COR-L47 (cell line): ENCODE data around the gene DGCR8.

Experiments used
- DNase-seq: peaks from one replicate; lab custom pipeline; 2025; lab: John Stamatoyannopoulos, UW

Gene DGCR8

DNA sequence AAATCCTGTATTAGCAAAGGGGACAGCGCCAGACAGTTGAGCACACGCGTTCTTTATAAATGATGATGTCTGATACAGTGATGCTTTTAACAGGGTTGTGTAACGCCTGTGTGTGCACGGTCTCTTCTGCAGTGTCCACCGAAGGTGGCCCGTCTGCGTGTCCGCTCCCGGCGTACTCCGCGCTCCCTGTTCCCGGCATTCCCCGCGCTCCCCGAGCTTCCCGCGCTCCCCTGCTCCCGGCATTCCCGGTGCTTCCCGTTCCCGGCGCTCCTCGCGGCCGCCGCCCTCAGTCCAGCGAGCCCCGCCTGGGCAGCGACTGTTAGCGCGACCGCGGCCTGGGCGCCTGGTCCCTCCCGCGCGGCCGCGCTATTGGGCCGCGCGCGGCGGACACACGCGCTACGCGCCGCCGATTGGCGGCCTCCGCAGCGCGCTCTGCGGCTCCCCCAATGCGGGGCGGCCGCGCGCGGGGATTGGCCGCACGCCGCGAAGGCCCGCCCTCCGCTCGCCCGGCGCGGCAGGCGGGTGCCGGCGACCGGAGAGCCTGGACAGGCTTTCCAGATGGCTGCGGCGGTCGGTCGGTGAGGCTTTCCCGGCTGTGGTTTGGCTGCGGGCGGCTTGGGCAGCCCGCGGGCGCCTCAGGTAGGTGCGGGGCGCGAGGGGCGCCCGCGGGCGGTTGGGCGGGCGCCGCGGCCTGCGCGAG, at the start of gene DGCR8:
TSS of gene DGCR8 (plus strand) at position 497 of the 700 bp plus-strand sequence. CDS start 5,723 bp downstream, outside the sequence.
- DNase-seq, result peak; percentile 94

- peak; percentile 57 for DNase-seq
These were observed 48.2 kb upstream of the DGCR8 start for GRCh38 chr22:20031732-20032406.

DNA sequence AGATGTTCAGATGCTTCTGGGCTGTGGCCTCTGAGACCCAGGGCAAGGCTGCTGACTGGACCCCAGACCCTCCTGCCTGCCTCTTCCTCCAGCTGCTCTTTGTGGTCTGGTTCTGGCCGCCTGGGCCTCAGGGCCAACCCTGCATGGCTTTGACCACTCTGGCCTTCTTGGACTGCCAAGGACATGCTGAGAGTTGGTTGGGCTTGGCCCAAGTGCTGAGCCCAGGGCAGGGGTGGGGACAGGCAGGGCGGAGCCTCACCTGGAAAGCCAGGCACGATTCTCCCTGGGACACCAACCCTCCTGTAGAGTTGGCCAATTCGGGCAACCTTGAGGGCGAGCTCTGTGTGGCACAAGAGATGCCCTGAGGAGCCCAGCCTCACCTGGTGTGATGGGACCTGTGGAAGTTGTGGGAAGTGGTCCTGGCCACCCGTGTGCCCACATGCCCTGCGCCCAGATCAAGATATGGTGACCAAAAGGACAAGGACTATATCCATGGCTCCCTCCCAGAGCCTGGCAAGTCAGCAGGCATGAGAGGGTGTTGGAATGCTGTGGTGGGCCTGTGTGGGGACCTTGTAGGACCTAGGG, 47.5 kb upstream of the DGCR8 start:
- DNase-seq, result no peak

DNA sequence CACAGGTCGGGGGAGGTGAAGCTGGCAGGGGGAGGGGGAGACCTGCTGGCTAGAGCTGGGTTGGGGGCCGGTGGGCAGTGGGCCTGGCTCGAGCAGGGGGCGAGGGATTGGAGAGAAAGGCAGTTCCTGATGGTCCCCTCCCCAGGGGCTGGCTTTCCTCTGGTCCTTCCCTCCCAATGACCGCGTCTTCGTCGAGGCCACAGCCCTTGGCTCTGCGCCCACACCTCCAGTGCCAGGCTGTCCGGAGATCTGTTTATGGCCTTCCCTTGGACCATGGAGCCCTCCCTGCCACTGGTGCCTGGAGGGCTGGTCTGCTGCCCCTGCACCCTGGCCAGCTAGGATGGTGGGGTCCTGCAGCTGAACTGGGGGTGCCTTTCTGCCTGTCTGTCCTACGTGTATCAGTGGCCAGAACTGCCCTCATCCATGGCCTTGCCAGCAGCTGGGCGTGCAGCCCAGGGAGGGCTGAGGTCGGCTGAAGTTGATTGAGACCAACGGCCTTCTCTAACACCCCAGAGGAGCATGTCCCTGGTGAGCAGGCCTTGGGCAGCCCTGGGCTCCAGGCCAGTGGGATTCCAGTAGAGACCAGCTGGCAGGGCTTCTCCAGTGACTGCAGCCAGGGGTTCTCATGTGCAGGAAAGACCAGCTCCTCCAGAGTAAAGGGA, 46.9 kb upstream of the DGCR8 start:
- no peak for DNase-seq

- DNase-seq, result no peak
These were observed 45.9 kb upstream of the DGCR8 start for GRCh38 chr22:20034143-20034542.

DNA sequence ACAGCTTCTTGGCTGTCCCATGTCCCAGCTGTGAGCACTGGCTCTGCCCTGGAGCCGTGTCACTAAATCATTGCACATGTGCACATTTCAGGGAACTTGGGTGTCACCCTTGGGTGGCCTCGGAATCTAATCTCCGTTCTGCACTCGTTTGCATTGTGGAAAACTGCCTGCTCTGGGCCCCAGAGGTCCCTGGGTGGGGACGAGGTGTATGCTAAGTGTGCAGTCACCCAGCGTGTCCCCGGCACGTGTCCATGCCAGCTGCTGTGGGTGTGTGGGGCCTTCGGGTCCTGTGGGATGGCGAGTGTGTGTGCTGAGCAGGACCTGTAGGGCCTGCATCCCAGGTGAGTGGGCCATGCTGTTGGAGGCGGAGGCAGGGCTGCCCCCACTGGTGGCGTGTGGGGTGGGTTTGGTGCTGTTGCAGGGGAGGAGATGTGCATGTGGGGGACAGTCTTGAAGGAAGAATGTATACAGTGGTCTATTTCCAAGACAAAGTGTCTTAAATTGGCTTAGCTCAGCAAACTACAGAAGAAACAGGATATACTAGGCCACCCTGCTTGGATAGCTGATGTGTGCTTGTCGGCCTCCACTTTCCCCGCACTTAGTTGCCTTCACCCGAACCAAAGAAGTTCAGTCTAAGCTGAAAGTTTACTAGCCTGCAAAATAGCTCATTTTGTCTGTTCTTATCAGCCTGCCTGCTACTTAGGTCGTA, 44.5 kb upstream of the DGCR8 start:
- DNase-seq, result no peak

- no peak for DNase-seq
These were observed 44.0 kb upstream of the DGCR8 start for GRCh38 chr22:20036084-20036482.

GRCh38 chr22:20036535-20037392, 43.3 kb upstream of the DGCR8 start:
- no peak for DNase-seq

DNA sequence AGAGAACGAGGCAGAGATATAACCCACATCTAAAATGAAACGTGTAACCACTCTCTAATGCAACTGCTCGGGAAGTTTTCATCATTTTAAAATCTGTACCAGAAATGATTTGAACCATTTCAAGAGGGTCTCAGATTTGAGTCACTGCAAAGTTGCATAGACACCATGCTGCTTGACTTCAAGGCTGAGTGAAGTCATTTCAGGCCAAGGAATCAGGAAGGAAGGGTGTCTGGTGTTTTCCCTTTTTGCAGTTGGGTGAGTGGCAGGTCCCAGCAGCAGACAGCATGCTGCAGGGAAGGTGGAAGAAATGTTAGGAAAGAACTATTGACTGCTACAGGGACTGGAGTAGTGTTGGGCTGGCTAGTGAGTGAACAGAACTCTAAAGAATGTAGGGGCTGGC, 42.6 kb upstream of the DGCR8 start:
- no peak for DNase-seq

- DNase-seq, result no peak
These were observed 41.5 kb upstream of the DGCR8 start for GRCh38 chr22:20038574-20038973.

GRCh38 chr22:20039683-20040325, 40.2 kb upstream of the DGCR8 start:
- DNase-seq, result peak; percentile 90

DNA sequence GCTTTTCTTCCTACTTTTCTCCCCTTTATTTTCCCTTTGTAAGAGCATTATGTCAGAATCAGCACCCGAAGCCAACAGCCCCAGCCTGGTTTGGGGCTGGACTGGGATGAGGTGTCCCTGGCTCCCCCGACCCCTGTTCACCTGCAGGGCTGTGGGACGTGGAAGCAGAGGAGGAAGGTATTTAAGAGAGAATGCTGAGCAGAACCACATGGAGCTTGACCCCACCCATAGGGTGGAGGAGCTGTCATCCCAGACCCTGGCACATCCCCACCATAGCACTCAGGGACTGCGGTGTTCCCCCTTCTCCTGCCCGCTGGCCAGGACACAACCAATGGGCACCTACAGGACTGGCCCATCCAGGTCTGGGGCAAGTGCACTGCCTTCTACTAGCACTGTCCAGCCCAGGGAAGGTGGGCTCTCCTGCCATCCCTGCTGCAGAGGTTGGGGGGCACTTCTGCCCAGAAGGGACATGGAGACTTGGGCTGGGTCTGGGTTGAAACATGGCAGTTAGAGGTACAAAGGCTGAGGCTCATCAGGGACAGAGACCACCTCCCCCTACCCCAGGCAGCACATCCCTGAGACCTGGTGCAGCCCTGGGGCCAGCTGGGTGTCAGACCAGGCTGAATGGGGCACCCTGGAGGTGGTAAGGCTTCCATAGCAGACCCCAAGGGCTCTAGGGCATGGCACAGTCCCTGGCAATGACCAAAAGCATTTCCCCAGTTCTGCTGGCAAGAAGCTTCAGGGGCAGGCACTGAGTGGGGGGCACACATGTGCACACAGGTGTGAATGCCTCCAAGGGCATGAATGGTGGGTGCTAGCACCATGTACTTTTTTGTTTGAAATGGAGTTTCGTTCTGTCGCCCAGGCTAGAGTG, 39.5 kb upstream of the DGCR8 start:
- peak; percentile 37 for DNase-seq

DNA sequence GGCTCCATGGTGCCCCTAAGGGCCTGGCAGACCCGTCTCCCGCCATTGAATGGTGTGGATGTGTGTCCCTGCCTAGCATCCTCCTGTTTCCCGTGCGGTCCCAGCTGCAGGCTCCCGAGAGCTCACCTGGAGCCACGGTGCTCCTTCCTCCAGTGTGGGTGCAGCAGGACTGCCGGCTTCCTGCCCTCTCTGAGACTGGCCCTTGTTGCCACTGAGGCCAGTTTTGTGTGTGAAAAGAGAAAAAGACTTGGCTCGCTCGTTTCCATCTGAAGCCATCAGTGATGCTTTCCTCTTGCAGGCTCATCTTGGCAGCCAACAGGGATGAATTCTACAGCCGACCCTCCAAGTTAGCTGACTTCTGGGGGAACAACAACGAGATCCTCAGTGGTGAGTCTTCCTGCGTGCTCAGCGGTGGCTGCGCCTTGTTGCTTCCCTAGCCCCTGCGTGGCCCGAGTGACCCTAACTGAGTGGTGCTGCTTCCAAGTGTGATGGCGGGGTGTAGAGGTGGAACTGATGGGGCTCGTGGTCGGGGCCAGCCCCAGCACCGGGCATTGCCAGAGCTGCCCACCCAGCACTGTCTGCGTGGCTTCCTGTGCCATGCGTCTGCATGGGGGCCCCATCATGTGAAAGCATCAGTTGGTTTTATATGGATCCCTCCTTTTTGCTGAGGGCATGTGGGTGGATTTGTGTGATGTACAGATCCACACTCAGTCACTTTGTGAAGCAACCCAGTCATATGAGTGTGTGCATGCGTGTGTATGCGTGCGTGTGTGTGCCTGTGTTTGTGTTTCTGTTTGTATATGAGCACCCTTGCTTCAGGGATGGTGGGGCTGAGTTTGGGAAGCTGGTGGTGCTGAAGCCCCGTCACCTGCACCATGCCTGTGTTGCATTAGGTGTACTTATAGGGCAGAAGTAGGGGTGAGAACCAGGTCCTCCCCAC, 36.7 kb upstream of the DGCR8 start:
- no peak for DNase-seq

GRCh38 chr22:20043997-20044342, 36.1 kb upstream of the DGCR8 start:
- DNase-seq, result no peak

- no peak for DNase-seq
These were observed 35.4 kb upstream of the DGCR8 start for GRCh38 chr22:20044495-20045151.

DNA sequence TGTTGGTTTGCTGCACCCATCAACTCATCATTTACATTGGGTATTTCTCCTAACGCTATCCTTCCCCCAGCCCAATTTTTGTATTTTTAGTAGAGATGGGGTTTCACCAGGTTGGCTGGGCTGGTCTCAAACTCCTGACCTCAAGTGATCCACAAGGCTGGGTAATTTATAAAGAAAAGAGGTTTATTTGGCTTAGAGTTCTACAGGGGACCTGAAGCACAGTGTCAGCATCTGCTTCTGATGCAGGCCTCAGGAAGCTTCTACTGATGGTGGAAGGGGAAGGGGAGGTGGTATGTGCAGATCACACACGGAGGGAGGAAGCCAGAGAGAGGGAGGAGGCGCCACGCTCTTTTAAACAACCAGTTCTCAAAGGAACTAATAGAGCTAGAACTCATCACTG, 33.3 kb upstream of the DGCR8 start:
- DNase-seq, result no peak

GRCh38 chr22:20051927-20052308, 28.1 kb upstream of the DGCR8 start:
- no peak for DNase-seq
